GM18873 (cell line): ENCODE results near the gene TCF12.
"Not testable (repeated sequence)": the region's sequence is repeated elsewhere in the genome, so short reads cannot be mapped to it uniquely, and the experiment has no call there.

ENCODE experiments used
- ATAC-seq: cut with Tn5 transposase; IDR thresholded peaks from one replicate; pipeline ENCODE4 v1.9.1; 2021; ENCODE audit warnings: mild to moderate bottlenecking, moderate library complexity, moderate number of reproducible peaks; ENCODE audit not compliant: unreplicated experiment, low FRiP score

TCF12 gene

GRCh38 chr15:56943403-56943802 is 25.0 kb downstream of the TCF12 start:
- no peak for ATAC-seq

GRCh38 chr15:56944485-56944884 is 26.0 kb downstream of the TCF12 start:
- ATAC-seq, result no peak

GRCh38 chr15:56946150-56946549 is 27.7 kb downstream of the TCF12 start:
- ATAC-seq, result no peak

GRCh38 chr15:56948000-56948763 is 29.7 kb downstream of the TCF12 start:
- no peak for ATAC-seq

GRCh38 chr15:56948764-56949101 is 30.3 kb downstream of the TCF12 start:
- no peak for ATAC-seq

- ATAC-seq, result peak; percentile 78
Observed at GRCh38 chr15:56950979-56951378, 32.5 kb downstream of the TCF12 start.

- no peak for ATAC-seq
Observed at GRCh38 chr15:56953790-56954189, 35.3 kb downstream of the TCF12 start.

- ATAC-seq, result not testable (repeated sequence)
Observed at GRCh38 chr15:56955011-56955410, 36.6 kb downstream of the TCF12 start.

- ATAC-seq, result no peak
Observed at GRCh38 chr15:56956538-56956937, 38.1 kb downstream of the TCF12 start.

- no peak for ATAC-seq
Observed at GRCh38 chr15:56957812-56958406, 39.5 kb downstream of the TCF12 start.

GRCh38 chr15:56959318-56959648 is 40.8 kb downstream of the TCF12 start:
- no peak for ATAC-seq

GRCh38 chr15:56960116-56960515 is 41.7 kb downstream of the TCF12 start:
- no peak for ATAC-seq

GRCh38 chr15:56963126-56963525 is 44.7 kb downstream of the TCF12 start:
- ATAC-seq, result no peak

- no peak for ATAC-seq
Observed at GRCh38 chr15:56963710-56964109, 45.3 kb downstream of the TCF12 start.

- ATAC-seq, result no peak
Observed at GRCh38 chr15:56964182-56964581, 45.7 kb downstream of the TCF12 start.

- ATAC-seq, result no peak
Observed at GRCh38 chr15:56965231-56966013, 47.0 kb downstream of the TCF12 start.

- ATAC-seq, result no peak
Observed at GRCh38 chr15:56967336-56967735, 48.9 kb downstream of the TCF12 start.

- ATAC-seq, result no peak
Observed at GRCh38 chr15:56968256-56968655, 49.8 kb downstream of the TCF12 start.

- no peak for ATAC-seq
Observed at GRCh38 chr15:56968821-56969220, 50.4 kb downstream of the TCF12 start.

- no peak for ATAC-seq
Observed at GRCh38 chr15:56969265-56969895, 50.9 kb downstream of the TCF12 start.

GRCh38 chr15:56971571-56971970 is 53.1 kb downstream of the TCF12 start:
- ATAC-seq, result no peak
